HepG2 (cell line): ENCODE results near the gene GNG7. TPM values are rescaled to one million over a fixed set of nuclear protein-coding genes. Genes with fewer than 3 reads are reported as not detected.

Experiments used
- HNF4G ChIP-seq, 2 experiments: sonication (generic) in 1 of 2; formaldehyde crosslinking in 1 of 2; IDR thresholded peaks; 2 replicates each; pipeline versions ENCODE4 v1.4.0 to v1.6.1; 2011 to 2020; ENCODE audit warnings: borderline replicate concordance in 2 of 2, low read depth in 2 of 2, mild to moderate bottlenecking in 2 of 2, low read length in 1 of 2, missing genetic modification reagents in 1 of 2, moderate library complexity in 1 of 2
- SRF ChIP-seq: IDR thresholded peaks from 2 replicates; pipeline ENCODE4 v1.6.1; 2011; ENCODE audit warnings: mild to moderate bottlenecking, low read depth, low read length, moderate library complexity
- USF2 ChIP-seq, 2 experiments: sonication (generic) in 1 of 2; formaldehyde crosslinking in 1 of 2; IDR thresholded peaks; 2 replicates each; pipeline versions ENCODE4 v1.5.1 to v1.6.1; 2011 to 2020; ENCODE audit warnings: borderline replicate concordance in 1 of 2, low read depth in 1 of 2, low read length in 1 of 2, mild to moderate bottlenecking in 1 of 2, missing genetic modification reagents in 1 of 2, moderate library complexity in 1 of 2
- ZFP36L1 ChIP-seq: sonication (generic); formaldehyde crosslinking; IDR thresholded peaks from 2 replicates; pipeline ENCODE4 v1.8.0; 2022; ENCODE audit warnings: mild to moderate bottlenecking, missing genetic modification reagents, moderate library complexity
- ZMAT3 ChIP-seq: sonication (generic); formaldehyde crosslinking; conservative IDR thresholded peaks from 2 replicates; pipeline ENCODE4 v1.7.0; 2021; ENCODE audit warnings: missing genetic modification reagents
- ZNF343 ChIP-seq: sonication (generic); formaldehyde crosslinking; IDR thresholded peaks from 2 replicates; pipeline ENCODE4 v1.4.0; 2020; ENCODE audit warnings: mild to moderate bottlenecking, missing genetic modification reagents
- polyA plus RNA-seq, 8 experiments: library from polyadenylated mRNA; depleted of rRNA in 3 of 8; stranded (reverse) in 7 of 8; unstranded in 1 of 8; fragments of >200 nt; fragmentation: Illumina TruSeq in 4 of 8; extraction: Trizol in 4 of 8; gene quantifications; 2 replicates each; pipeline versions ENCODE4 v1.2.1 to v1.2.3, GENCODE V29; 2011 to 2016; ENCODE audit warnings: low read depth in 4 of 8, missing spikeins in 1 of 8, mixed read lengths in 1 of 8; ENCODE audit not compliant: insufficient read depth in 1 of 8
- total RNA-seq, 5 experiments: library from RNA; depleted of rRNA; stranded (reverse); fragments of >200 nt; fragmentation: Illumina TruSeq; extraction: Trizol; gene quantifications; 2 replicates each; pipeline ENCODE4 v1.2.3, GENCODE V29; 2016; ENCODE audit warnings: low read depth in 1 of 5
- TF ChIP-seq, protein P1 (sequence below): sonication (generic); formaldehyde crosslinking; IDR thresholded peaks from 2 replicates; pipeline ENCODE4 v1.5.0; 2020; ENCODE audit warnings: mild to moderate bottlenecking, missing genetic modification reagents
- TF ChIP-seq, protein P2 (sequence below): sonication (generic); formaldehyde crosslinking; IDR thresholded peaks from 2 replicates; pipeline ENCODE4 v1.4.0; 2020; ENCODE audit warnings: mild to moderate bottlenecking, missing genetic modification reagents, borderline replicate concordance
- TF ChIP-seq, protein P3 (sequence below): sonication (generic); formaldehyde crosslinking; IDR thresholded peaks from 2 replicates; pipeline ENCODE4 v1.5.0; 2020; ENCODE audit warnings: missing genetic modification reagents
- TF ChIP-seq, protein P4 (sequence below): sonication (generic); formaldehyde crosslinking; conservative IDR thresholded peaks from 2 replicates; pipeline ENCODE4 v1.4.0; 2020; ENCODE audit warnings: mild to moderate bottlenecking, missing genetic modification reagents, moderate library complexity

GNG7 gene
- total and polyA plus RNA-seq, 2 of the 13 experiments (the other 11 are each of a cell fraction or from before 2014, with no cell fraction given): 1.4 to 3.3 TPM

- TF ChIP-seq, protein P1, sequence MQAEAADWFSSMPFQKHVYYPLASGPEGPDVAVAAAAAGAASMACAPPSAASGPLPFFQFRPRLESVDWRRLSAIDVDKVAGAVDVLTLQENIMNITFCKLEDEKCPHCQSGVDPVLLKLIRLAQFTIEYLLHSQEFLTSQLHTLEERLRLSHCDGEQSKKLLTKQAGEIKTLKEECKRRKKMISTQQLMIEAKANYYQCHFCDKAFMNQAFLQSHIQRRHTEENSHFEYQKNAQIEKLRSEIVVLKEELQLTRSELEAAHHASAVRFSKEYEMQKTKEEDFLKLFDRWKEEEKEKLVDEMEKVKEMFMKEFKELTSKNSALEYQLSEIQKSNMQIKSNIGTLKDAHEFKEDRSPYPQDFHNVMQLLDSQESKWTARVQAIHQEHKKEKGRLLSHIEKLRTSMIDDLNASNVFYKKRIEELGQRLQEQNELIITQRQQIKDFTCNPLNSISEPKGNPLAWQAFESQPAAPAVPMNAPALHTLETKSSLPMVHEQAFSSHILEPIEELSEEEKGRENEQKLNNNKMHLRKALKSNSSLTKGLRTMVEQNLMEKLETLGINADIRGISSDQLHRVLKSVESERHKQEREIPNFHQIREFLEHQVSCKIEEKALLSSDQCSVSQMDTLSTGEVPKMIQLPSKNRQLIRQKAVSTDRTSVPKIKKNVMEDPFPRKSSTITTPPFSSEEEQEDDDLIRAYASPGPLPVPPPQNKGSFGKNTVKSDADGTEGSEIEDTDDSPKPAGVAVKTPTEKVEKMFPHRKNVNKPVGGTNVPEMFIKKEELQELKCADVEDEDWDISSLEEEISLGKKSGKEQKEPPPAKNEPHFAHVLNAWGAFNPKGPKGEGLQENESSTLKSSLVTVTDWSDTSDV (CRISPR knock-in tag): no peak
- TF ChIP-seq ZFP36L1 (CRISPR knock-in tag) (no peak), ZNF343 (no peak), HNF4G (IDR thresholded peaks at IDR 0.05; ENCODE audit: borderline replicate concordance, low read depth, low read length) (no peak), HNF4G (CRISPR knock-in tag; IDR thresholded peaks at IDR 0.05; ENCODE audit: borderline replicate concordance, low read depth) (no peak), USF2 (IDR thresholded peaks at IDR 0.05; ENCODE audit: low read depth, low read length) (no peak), USF2 (CRISPR knock-in tag; IDR thresholded peaks at IDR 0.05; ENCODE audit: borderline replicate concordance) (no peak), SRF (no peak), ZMAT3 (CRISPR knock-in tag) (no peak)
- TF ChIP-seq, protein P2, sequence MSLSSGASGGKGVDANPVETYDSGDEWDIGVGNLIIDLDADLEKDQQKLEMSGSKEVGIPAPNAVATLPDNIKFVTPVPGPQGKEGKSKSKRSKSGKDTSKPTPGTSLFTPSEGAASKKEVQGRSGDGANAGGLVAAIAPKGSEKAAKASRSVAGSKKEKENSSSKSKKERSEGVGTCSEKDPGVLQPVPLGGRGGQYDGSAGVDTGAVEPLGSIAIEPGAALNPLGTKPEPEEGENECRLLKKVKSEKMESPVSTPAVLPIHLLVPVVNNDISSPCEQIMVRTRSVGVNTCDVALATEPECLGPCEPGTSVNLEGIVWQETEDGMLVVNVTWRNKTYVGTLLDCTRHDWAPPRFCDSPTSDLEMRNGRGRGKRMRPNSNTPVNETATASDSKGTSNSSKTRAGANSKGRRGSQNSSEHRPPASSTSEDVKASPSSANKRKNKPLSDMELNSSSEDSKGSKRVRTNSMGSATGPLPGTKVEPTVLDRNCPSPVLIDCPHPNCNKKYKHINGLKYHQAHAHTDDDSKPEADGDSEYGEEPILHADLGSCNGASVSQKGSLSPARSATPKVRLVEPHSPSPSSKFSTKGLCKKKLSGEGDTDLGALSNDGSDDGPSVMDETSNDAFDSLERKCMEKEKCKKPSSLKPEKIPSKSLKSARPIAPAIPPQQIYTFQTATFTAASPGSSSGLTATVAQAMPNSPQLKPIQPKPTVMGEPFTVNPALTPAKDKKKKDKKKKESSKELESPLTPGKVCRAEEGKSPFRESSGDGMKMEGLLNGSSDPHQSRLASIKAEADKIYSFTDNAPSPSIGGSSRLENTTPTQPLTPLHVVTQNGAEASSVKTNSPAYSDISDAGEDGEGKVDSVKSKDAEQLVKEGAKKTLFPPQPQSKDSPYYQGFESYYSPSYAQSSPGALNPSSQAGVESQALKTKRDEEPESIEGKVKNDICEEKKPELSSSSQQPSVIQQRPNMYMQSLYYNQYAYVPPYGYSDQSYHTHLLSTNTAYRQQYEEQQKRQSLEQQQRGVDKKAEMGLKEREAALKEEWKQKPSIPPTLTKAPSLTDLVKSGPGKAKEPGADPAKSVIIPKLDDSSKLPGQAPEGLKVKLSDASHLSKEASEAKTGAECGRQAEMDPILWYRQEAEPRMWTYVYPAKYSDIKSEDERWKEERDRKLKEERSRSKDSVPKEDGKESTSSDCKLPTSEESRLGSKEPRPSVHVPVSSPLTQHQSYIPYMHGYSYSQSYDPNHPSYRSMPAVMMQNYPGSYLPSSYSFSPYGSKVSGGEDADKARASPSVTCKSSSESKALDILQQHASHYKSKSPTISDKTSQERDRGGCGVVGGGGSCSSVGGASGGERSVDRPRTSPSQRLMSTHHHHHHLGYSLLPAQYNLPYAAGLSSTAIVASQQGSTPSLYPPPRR (CRISPR knock-in tag): no peak
- TF ChIP-seq, protein P3, sequence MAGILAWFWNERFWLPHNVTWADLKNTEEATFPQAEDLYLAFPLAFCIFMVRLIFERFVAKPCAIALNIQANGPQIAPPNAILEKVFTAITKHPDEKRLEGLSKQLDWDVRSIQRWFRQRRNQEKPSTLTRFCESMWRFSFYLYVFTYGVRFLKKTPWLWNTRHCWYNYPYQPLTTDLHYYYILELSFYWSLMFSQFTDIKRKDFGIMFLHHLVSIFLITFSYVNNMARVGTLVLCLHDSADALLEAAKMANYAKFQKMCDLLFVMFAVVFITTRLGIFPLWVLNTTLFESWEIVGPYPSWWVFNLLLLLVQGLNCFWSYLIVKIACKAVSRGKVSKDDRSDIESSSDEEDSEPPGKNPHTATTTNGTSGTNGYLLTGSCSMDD: no peak
- TF ChIP-seq, protein P4, sequence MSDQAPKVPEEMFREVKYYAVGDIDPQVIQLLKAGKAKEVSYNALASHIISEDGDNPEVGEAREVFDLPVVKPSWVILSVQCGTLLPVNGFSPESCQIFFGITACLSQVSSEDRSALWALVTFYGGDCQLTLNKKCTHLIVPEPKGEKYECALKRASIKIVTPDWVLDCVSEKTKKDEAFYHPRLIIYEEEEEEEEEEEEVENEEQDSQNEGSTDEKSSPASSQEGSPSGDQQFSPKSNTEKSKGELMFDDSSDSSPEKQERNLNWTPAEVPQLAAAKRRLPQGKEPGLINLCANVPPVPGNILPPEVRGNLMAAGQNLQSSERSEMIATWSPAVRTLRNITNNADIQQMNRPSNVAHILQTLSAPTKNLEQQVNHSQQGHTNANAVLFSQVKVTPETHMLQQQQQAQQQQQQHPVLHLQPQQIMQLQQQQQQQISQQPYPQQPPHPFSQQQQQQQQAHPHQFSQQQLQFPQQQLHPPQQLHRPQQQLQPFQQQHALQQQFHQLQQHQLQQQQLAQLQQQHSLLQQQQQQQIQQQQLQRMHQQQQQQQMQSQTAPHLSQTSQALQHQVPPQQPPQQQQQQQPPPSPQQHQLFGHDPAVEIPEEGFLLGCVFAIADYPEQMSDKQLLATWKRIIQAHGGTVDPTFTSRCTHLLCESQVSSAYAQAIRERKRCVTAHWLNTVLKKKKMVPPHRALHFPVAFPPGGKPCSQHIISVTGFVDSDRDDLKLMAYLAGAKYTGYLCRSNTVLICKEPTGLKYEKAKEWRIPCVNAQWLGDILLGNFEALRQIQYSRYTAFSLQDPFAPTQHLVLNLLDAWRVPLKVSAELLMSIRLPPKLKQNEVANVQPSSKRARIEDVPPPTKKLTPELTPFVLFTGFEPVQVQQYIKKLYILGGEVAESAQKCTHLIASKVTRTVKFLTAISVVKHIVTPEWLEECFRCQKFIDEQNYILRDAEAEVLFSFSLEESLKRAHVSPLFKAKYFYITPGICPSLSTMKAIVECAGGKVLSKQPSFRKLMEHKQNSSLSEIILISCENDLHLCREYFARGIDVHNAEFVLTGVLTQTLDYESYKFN (CRISPR knock-in tag): no peak
Measured at GRCh38 chr19:2676823-2677222, 25.7 kb downstream of the GNG7 start (continued).
